Activated CD4-positive, CD25-positive, alpha-beta regulatory T cell (primary cell): ENCODE measurements around the gene ATP1A4.

Source experiments
- DNase-seq, 4 experiments: peaks; one replicate each; lab custom pipeline; 2025; lab: John Stamatoyannopoulos, UW

The ATP1A4 gene

GRCh38 chr1:160146107-160146506 lies 5.3 kb upstream of the ATP1A4 start:
- no peak for DNase-seq

- DNase-seq: no peak
Observed at GRCh38 chr1:160148121-160148520, 3.3 kb upstream of the ATP1A4 start.

- DNase-seq: no peak
Observed at GRCh38 chr1:160149233-160149632, 2.2 kb upstream of the ATP1A4 start.

GRCh38 chr1:160149716-160150115 lies 1.7 kb upstream of the ATP1A4 start:
- no peak for DNase-seq

GRCh38 chr1:160154790-160155189 lies 3.4 kb downstream of the ATP1A4 start:
- DNase-seq: no peak

GRCh38 chr1:160156361-160156760 lies 5.0 kb downstream of the ATP1A4 start:
- no peak for DNase-seq

- no peak for DNase-seq
Observed at GRCh38 chr1:160157174-160157573, 5.8 kb downstream of the ATP1A4 start.

GRCh38 chr1:160158031-160158430 lies 6.6 kb downstream of the ATP1A4 start:
- no peak for DNase-seq

- no peak for DNase-seq
Observed at GRCh38 chr1:160158534-160158933, 7.1 kb downstream of the ATP1A4 start.

GRCh38 chr1:160159846-160160245 lies 8.4 kb downstream of the ATP1A4 start:
- no peak for DNase-seq

GRCh38 chr1:160161965-160162705 lies 10.7 kb downstream of the ATP1A4 start:
- DNase-seq: no peak

GRCh38 chr1:160162931-160163330 lies 11.5 kb downstream of the ATP1A4 start:
- no peak for DNase-seq

GRCh38 chr1:160163615-160164014 lies 12.2 kb downstream of the ATP1A4 start:
- DNase-seq: no peak

- no peak for DNase-seq
Observed at GRCh38 chr1:160164121-160164520, 12.7 kb downstream of the ATP1A4 start.

- no peak for DNase-seq
Observed at GRCh38 chr1:160166166-160166868, 14.9 kb downstream of the ATP1A4 start.

GRCh38 chr1:160167056-160167455 lies 15.7 kb downstream of the ATP1A4 start:
- DNase-seq: no peak

GRCh38 chr1:160167580-160167979 lies 16.2 kb downstream of the ATP1A4 start:
- DNase-seq: no peak

- no peak for DNase-seq
Observed at GRCh38 chr1:160168016-160168415, 16.6 kb downstream of the ATP1A4 start.

- no peak for DNase-seq
Observed at GRCh38 chr1:160168609-160169369, 17.4 kb downstream of the ATP1A4 start.

- DNase-seq: no peak
Observed at GRCh38 chr1:160169553-160170399, 18.4 kb downstream of the ATP1A4 start.

GRCh38 chr1:160171354-160171753 lies 20.0 kb downstream of the ATP1A4 start:
- DNase-seq: no peak

- DNase-seq: no peak
Observed at GRCh38 chr1:160171980-160172379, 20.6 kb downstream of the ATP1A4 start.
